GM12878 (cell line): ENCODE results near the gene BLCAP. TPM values are rescaled to one million over a fixed set of nuclear protein-coding genes. Genes with fewer than 3 reads are reported as not detected.

Experiments used
- BCLAF1 ChIP-seq: fragments of 450-650 bp; IDR thresholded peaks from 2 replicates; pipeline ENCODE4 v1.6.1; 2017; ENCODE audit warnings: antibody characterized with exemption, mild to moderate bottlenecking, moderate library complexity
- CEBPZ ChIP-seq: fragments of 150-350 bp; IDR thresholded peaks from 2 replicates; pipeline ENCODE4 v1.6.1; 2016; ENCODE audit warnings: low read depth, low read length
- HDAC2 ChIP-seq: fragments of 200-600 bp; sonication (generic); IDR thresholded peaks from 2 replicates; pipeline ENCODE4 v1.6.1; 2017
- HDAC6 ChIP-seq: fragments of 200-600 bp; sonication (generic); IDR thresholded peaks from one replicate; pipeline ENCODE4 v1.8.0; 2017; ENCODE audit warnings: antibody characterized with exemption; ENCODE audit not compliant: unreplicated experiment
- SMAD1 ChIP-seq: fragments of 450-650 bp; IDR thresholded peaks from 2 replicates; pipeline ENCODE4 v1.6.1; 2018; ENCODE audit warnings: mild to moderate bottlenecking, low read depth; ENCODE audit not compliant: partially characterized antibody
- SMC3 ChIP-seq: IDR thresholded peaks from 2 replicates; pipeline ENCODE4 v1.6.1; 2011; ENCODE audit warnings: low read length, improper control_type of control experiment, borderline replicate concordance
- SREBF2 ChIP-seq: IDR thresholded peaks from 2 replicates; pipeline ENCODE4 v1.6.1; 2012; ENCODE audit warnings: mild to moderate bottlenecking, low read length
- USF2 ChIP-seq: IDR thresholded peaks from 2 replicates; pipeline ENCODE4 v1.6.1; 2011; ENCODE audit warnings: low read depth, low read length, improper control_type of control experiment, borderline replicate concordance
- WRNIP1 ChIP-seq: IDR thresholded peaks from 2 replicates; pipeline ENCODE4 v1.6.1; 2011; ENCODE audit warnings: low read depth, low read length, improper control_type of control experiment, borderline replicate concordance
- polyA plus RNA-seq, 11 experiments: library from polyadenylated mRNA; depleted of rRNA in 4 of 11; unstranded in 6 of 11; stranded (reverse) in 5 of 11; fragments of >200 nt; fragmentation: Nextera tagmentation in 4 of 11; fragmentation: Illumina TruSeq in 1 of 11; extraction: Ambion mirVana in 4 of 11; extraction: Trizol in 1 of 11; gene quantifications; 1 replicate in 1 of 11; 2 replicates in 10 of 11; pipeline versions ENCODE4 v1.2.1 to v1.2.3, GENCODE V29; 2011 to 2016; ENCODE audit warnings: inconsistent platforms in 2 of 11, missing spikeins in 2 of 11, low read depth in 1 of 11
- total RNA-seq, 4 experiments: library from RNA; depleted of rRNA in 3 of 4; stranded (reverse); fragments of >200 nt in 3 of 4; fragmentation: Illumina TruSeq in 1 of 4; extraction: Trizol in 1 of 4; gene quantifications; 2 replicates each; pipeline versions ENCODE4 v1.2.1 to v1.2.3, GENCODE V29; 2013 to 2021
- TF ChIP-seq, protein P1 (sequence below): IDR thresholded peaks from 2 replicates; pipeline ENCODE4 v1.6.1; 2011; ENCODE audit warnings: mild to moderate bottlenecking, low read depth, low read length, moderate library complexity; ENCODE audit not compliant: insufficient replicate concordance
- TF ChIP-seq, protein P2 (sequence below): fragments of 450-650 bp; formaldehyde crosslinking; IDR thresholded peaks from 2 replicates; pipeline ENCODE4 v1.5.0; 2022; ENCODE audit warnings: mild to moderate bottlenecking, missing genetic modification characterization

The BLCAP gene
- total and polyA plus RNA-seq, 10 of the 15 experiments (the other 5 are each of a cell fraction or from before 2014, with no cell fraction given) = 24.6 to 62.3 (median 47.3) TPM

DNA sequence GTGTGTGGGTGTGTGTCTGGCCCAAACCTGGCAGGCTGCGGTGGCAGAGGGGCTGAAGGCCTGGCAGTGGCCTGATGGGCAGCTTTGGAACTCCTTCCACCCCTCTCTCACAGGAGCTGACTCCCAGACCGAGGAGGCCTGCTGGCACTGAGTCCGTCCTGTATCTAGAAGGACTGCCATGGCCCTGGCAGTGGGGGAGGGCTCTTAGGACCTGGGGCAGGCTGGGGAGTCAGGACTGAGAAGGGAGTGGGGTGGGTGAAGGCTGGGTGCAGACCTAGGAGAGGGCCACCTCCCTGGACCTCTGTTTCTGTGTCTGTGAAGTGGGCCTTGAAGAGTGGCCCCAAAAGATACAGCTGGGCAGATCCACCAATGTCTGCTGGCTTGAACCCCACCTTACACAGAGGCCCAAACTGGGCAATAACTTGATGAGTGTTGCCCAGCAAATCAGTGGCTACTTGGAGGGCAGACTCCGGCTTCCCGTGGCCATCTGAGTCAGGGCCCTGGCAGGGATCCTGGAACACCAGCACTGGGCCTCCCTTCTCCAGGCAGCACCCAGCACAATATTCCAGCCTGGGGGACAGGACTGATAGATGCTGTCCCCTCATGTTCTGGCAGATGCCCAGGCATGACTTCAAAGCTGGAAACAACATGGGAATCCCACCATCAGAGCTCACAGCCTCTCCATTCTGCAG, 46.7 kb upstream of the BLCAP start (continued):
- TF ChIP-seq BCLAF1 (no peak), WRNIP1 (no peak), CEBPZ (no peak), HDAC6 (no peak), SMC3 (no peak), HDAC2 (no peak), USF2 (no peak), SREBF2 (no peak), SMAD1 (no peak)
- TF ChIP-seq, protein P1, sequence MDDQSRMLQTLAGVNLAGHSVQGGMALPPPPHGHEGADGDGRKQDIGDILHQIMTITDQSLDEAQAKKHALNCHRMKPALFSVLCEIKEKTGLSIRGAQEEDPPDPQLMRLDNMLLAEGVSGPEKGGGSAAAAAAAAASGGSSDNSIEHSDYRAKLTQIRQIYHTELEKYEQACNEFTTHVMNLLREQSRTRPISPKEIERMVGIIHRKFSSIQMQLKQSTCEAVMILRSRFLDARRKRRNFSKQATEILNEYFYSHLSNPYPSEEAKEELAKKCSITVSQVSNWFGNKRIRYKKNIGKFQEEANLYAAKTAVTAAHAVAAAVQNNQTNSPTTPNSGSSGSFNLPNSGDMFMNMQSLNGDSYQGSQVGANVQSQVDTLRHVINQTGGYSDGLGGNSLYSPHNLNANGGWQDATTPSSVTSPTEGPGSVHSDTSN = no peak
- TF ChIP-seq, protein P2, sequence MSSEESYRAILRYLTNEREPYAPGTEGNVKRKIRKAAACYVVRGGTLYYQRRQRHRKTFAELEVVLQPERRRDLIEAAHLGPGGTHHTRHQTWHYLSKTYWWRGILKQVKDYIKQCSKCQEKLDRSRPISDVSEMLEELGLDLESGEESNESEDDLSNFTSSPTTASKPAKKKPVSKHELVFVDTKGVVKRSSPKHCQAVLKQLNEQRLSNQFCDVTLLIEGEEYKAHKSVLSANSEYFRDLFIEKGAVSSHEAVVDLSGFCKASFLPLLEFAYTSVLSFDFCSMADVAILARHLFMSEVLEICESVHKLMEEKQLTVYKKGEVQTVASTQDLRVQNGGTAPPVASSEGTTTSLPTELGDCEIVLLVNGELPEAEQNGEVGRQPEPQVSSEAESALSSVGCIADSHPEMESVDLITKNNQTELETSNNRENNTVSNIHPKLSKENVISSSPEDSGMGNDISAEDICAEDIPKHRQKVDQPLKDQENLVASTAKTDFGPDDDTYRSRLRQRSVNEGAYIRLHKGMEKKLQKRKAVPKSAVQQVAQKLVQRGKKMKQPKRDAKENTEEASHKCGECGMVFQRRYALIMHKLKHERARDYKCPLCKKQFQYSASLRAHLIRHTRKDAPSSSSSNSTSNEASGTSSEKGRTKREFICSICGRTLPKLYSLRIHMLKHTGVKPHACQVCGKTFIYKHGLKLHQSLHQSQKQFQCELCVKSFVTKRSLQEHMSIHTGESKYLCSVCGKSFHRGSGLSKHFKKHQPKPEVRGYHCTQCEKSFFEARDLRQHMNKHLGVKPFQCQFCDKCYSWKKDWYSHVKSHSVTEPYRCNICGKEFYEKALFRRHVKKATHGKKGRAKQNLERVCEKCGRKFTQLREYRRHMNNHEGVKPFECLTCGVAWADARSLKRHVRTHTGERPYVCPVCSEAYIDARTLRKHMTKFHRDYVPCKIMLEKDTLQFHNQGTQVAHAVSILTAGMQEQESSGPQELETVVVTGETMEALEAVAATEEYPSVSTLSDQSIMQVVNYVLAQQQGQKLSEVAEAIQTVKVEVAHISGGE (CRISPR knock-in tag) = no peak
